Activated gamma-delta T cell (primary cell): ENCODE data around the gene CAMK1D.
"Not testable (repeated sequence)": the region's sequence is repeated elsewhere in the genome, so short reads cannot be mapped to it uniquely, and the experiment has no call there.

Experiments used
- DNase-seq: peaks from one replicate; lab custom pipeline; 2025; lab: John Stamatoyannopoulos, UW

Gene CAMK1D

DNA sequence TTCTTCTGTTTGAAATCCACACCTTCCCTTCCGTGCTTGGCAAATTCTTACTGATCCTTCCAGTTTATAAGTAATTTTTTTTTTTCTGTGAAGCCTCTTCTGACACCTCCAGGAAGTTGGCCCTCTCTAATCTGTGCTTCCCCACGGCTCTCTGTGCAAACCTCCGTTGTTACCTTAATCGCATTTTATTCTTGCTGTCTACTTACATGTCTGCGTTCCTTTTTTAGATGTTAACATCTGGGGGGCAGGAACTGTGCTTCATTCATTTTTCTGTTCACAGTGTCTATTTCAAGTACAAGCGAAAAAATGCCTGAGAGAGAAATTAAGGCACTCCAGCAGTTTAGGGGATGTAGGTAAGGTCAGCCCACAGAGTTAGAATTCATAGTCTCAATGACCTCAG, 8.4 kb upstream of the CAMK1D start:
- no peak for DNase-seq

DNA sequence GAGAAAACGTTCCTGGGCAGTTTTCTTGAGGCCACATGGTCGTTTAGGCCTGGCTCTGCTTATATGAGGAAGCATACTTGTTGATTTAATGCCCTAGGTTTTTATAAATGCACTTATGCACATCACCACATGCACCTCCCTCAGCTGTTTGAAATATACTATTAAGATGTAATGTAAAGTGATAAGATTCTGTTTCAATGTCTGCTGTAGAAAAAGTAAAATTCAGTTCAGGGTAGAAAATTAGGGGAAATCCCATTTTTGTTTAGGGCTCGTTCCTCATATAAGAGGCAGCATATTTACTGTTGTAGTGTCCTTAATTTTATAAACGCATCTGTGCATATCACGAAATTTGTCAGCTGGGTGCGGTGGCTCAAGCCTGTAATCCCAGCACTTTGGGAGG, 7.8 kb upstream of the CAMK1D start:
- no peak for DNase-seq

DNA sequence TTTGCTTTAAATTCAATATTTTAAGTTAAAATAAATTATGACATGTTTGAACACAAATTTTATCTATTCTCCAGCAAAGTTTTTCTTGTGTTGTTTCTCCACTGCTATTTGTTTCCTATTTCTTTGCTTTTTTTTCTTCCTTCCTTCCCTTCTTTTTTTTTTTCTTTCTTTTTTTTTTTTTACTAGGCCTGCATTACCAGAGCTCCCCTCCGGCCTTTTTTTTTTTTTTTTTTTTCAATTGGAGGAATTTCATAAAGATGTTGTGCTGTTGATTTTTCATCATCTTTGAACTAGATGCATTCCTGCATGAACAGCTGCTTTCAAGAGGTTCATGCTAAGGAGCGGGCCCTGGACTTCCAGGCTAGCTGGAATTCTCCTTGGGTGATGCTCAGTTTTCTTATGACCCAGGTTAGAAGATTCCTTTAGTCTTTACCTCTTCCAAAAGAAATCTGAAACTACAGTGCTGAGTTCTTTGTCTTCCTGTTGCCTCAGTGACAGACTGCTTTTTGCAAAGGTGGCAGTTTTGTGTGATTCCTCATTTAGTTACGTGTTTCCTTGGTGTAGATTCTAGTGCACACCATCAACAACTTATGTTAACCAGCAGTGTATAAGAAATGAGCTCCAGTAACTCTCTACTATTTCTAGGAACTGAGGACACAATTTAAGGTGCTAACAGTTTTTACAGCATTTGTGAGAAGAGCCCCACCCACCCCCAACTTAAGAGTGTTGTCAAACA, 4.8 kb upstream of the CAMK1D start:
- DNase-seq, result no peak

DNA sequence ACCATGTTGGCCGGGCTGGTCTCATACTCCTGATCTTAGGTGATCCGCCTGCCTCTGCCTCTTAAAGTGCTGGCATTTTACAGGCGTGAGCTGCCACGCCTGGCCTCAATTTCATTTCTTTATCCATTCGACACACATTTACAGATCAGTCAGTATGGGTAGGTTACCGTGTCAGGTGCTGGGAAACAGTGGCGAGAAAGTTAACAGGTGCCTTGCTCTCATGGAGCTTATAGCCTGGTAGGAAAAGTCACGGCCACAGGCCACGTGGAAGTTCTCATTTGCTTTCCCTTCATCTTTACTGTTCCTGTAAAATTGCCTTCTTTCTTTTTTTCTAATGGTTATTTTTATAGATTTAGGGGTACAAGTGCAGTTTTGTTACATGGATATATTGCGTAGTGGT, 2.6 kb upstream of the CAMK1D start:
- no peak for DNase-seq

DNA sequence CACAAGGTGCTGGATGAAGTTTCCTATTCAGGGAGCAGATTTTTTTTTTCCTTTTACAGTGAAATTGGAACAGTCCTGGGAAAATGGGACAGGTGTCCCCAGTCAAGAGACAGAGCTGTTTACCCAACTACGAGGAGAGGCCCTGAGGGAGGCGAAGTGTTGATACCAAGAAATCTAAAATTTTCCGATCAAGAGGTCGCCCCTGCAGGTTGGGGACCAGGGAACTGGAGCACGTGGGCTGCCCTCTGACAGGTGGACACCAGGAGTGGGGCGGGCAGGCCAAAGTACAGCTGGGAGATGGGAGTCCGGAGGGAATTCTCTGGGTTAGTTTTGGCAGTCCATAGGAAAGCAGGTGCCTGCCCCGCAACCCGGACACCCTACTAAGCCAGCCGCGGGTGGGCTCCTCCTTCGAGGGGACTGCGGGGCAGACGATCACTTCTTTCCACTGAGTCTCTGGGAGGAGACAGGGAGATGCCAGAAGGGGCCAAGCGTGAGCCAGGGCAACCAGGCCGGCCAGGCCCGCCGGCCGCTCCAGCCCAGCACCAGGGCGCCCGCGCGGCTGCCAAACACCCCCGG, 965 bp upstream of the CAMK1D start:
- DNase-seq, result no peak

DNA sequence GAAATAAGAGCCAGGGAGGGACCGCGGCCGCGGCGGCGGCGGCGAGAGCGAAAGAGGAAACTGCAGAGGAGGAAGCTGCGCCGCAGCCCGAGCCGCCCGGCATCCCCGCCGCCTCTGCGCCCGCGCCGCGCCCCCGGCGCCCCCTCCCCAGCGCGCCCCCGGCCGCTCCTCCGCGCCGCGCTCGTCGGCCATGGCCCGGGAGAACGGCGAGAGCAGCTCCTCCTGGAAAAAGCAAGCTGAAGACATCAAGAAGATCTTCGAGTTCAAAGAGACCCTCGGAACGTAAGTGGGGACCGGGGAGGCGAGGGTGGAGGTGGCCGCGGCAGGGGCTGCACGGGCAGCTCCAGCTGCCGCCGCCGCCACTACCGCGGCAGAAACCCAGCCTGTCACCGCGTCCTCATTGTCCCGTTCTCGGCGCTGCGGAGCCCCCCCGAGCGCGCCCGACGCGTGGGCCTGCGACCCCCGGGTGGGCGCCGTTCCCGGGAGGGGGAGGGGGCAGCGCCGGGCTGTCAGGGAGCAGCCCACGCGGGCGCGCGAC, 351 bp downstream of the CAMK1D start:
- DNase-seq, result no peak

DNA sequence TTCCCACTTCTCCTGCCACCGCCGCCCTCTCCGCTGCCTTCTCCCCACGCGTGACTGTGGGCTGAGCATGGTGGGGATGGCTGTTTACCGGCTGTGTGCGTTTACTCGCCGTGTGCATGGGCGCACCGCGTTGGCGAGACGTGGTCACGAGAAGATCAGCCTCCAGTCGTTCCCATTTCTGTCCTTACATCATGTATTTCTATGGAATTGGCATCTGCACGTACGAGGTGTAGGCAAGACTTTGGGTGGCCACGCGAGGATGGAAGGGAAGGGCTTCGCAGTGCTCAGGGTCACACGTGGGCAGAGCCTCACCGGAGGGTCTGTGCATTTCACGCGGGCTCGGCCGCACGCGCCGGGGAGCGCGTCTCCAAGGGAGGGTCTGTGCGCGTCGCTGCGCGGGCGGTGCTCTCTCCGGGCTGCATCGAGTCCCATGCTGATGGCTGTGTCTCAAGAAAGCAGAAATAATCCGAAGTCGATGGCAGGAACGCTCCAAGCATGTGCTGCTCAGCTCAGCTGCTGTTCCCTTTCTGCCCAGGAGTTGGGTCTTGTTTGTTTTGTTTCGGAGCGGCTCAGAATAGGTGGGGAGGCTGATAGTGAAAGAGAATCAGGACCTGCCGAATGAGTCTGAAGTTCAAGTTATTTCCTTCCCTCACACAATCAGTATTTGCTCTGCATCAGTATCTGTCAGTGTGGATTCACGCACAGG, 973 bp downstream of the CAMK1D start:
- DNase-seq, result peak; percentile 29

DNA sequence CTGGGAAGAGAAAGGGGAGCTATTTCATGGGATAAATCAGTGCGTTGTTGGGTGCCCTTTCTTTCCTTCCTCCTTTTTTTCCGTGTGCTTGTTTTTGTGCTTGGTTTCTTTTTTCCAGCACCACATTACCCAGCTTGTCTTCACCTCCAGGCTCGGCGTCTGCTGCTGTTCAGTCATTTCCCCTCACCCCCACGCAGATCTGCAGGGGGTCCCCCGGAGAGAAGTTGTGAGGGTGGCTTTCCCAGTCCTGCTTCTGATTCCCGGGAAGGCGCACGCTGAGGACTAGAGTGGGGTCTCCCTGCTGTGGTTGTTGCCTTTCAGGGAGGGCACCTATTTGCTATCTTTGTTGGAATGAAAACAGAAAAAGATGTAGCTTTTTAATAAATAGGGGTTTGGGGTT, 1.6 kb downstream of the CAMK1D start:
- DNase-seq, result no peak

DNA sequence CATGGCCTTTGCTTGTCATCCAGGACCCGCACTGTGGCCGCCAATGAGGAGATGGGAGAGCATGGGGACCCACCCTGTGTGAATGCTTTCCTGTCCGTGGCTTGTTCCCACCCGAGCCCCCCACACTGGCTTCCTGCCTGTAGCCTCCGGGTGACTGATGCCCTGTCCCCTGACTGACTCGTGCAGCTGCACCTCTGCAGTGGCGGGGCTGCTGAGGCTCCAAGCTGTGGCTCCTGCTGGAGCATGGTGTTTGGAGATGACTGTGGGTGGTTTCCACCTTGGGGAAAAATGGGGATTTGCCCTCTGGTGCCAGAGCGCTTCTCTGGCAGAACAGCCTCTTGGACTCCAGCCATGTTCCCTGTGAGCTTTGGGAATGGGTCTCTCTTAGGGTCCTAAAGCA, 2.1 kb downstream of the CAMK1D start:
- DNase-seq, result no peak

DNA sequence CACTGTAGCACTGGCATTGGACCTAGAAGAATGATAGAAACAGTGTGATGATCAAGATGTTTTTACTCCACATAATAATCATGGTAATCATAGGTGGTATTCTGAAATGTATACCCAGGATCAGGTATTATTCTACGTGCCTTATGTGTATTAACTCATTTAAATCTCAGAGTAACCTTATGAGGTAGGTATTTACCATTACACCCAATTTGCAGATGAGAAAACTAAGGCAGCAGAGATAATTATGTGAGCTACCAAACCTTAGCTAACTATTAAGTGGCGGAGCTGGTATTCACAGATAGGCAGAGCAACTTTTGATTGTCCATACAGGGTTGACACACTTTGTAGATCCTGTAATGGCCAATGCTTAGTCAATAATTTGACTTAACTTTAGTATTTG, 2.5 kb downstream of the CAMK1D start:
- DNase-seq, result no peak

DNA sequence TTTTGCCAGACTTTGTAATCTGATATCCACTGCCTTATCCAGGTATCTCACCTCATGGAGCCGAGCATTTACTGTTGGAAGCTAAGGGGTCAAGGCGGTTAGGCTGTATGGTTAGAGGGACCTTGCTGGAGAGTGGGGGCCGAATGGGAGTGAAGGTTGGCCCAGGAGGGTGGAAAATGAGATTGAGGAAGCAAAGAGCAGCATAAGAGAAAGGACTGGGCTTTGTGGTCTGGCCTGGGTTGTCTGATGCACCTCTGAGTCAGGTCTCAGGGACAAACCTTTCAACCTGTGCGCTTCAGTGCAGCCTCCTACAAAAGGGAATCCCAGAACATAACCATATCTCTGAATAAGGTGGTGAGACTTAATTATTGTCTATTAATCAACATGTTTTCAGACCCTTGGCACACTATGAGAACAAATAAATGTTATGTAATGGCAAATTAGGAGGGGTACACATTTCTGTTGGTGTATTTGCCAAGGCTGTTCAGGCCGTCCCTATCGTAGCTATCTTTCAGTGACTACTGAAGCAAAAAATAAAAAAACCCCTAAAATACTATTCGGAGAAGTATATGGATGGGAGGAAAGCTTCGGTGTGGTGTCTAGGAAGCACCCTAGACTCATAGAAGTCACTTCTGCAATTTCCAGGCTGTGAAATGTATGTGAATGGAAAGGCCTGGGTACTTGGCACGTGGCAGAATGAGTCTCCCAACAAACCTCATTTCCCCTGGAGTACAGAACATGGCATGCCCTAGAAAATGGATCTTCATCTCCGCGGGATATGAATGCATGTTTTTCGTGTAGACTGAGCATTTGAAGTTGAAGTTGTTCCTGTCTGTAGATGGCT, 4.3 kb downstream of the CAMK1D start:
- DNase-seq, result no peak

DNA sequence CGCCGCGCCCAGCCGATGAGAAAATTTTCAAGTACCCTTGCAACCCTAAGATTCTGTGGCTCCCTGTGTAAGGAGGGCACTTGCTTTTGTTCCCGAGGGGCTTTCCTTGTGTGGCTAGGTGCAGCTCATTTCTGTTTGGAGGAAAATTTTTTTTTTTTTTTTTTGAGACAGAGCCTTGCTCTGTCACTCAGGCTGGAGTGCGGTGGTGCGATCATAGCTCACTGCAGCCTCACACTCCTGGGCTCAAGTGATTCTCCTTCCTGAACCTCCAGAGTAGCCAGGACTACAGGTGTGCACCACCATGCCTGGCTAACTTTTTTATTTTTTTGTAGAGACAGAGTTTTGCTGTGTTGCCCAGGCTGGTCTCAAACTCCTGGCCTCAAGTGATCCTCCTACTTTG, 5.3 kb downstream of the CAMK1D start:
- not testable (repeated sequence) for DNase-seq

DNA sequence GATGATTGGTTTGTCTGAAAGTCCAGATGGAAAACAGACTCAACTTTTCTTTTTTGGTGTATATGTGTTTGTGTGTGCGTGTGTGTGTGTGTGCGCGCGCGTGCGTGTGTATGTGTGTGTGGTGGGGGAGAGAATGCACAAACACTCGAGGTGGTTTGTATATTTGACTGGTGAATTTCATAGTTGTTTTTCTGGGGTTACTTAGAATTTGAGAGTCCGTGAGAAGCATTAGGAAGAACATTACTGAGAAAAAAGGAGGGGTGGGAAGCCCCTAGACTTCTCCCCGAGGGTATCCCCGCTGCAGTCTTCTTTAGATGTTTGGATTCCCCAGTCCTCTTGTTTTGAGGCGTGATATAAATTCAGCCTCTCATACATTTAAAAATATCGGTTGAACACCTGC, 6.0 kb downstream of the CAMK1D start:
- no peak for DNase-seq

DNA sequence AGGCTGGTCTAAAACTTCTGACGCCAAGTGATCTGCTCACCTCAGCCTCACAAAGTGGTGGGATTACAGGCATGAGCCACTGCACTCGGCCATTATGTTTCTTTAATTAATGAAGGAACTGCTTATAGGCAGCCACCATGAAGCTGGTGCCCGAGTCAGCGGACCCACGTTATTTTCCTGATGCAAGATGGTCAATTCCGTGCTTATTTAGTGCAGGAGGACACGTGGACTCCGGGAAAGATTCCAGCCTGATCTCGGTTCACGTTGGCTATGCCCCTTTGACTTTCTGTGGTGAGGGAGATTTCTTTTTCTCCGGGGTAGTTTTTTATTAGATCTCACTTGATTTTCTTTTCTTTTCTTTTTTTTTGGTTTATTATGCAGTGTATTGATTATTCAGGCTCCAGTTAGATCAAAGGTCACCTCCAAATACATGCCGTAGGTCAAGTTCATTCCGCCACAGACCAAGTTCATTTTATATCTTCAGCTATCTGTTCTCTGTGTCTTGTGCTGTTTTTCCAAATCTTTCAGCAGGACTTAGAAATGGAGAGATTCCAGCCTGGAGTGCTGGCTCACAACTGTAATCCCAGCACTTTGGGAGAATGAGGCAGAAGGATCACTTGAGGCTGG, 8.3 kb downstream of the CAMK1D start:
- no peak for DNase-seq

DNA sequence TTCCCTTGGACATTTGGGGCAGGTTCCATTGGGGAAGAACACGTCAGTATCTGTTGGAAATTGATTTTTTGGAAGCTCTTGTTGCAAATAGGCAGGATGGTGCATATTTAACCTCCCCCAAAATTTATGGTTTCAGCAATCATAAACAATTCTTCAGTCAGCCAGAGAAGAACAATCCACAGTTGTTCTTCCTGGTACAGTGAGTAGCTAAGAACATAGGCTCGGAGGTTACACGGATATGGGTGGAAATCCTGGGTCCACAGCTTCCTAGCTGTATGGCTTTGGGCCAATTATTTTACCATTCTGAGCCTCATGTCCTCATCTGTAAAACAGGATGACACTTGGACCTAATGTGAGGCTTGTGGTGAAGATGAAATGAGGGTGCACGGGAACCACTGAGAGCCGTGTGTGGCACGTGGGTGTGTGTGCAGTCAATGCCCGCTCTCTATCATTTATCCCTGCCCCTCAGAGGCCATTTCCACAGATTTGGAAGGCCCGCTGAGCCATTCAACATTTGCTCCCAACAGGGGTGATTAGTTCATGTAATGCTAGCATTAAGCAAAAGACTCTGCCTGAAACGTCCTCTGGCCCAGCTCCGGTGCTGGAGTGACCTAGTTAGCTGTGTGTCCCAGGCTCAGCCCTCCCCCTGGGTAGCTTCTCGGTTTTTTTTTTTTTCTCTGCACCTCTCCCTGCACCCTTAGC, 9.7 kb downstream of the CAMK1D start:
- DNase-seq, result no peak

DNA sequence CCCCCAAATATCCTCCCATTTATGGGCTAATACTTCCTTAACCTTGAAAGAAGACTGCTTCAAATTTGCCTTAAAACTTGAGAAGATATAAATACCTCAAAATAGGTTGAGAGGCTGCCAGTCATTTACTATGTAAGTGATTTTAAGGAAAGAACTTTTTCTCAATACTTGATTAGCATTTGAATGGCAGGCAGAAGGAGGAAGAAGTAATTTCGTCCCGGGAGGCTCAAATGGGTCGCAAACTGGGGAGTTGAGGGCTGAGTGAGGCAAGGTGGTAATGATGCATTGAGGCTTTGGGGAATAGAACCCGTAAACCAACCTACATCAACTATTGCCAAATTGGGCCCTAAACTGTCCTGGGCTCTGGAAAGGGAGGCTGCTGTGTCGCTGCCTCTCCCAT, 11.1 kb downstream of the CAMK1D start:
- no peak for DNase-seq

DNA sequence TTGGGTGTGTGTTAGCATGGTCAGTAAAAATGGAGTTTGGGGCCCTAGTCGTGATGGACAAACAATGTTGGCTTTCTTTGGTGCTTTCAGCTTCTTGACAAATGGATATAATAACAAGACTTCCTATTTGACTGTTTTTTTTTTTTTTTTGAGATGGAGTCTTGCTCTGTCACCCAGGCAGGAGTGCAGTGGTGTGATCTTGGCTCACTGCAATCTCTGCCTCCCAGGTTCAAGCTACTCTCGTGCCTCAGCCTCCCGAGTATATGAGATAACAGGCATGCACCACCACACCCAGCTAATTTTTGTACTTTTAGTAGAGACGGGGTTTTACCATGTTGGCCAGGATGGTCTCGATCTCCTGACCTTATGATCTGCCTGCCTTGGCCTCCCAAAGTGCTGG, 11.8 kb downstream of the CAMK1D start:
- DNase-seq, result not testable (repeated sequence)

DNA sequence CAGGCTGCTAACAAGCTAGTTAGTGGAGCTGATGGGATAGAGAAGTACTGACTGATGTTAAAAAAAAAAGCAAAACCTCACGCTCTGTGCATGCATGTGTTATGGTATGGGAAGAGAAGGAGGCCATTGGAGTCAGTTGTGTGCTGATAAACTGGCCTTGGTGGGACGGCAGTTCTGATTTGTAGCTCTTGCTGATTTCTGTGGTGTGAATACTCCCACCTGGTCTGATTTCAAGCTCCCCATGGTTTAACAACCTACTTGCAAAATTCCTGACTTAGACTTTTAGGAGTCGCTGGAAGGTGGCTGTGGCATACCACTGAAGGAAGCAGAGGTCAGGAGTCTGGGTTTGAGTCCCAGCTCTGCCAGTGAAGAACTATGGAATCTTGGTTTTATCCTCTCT, 15.2 kb downstream of the CAMK1D start:
- no peak for DNase-seq

DNA sequence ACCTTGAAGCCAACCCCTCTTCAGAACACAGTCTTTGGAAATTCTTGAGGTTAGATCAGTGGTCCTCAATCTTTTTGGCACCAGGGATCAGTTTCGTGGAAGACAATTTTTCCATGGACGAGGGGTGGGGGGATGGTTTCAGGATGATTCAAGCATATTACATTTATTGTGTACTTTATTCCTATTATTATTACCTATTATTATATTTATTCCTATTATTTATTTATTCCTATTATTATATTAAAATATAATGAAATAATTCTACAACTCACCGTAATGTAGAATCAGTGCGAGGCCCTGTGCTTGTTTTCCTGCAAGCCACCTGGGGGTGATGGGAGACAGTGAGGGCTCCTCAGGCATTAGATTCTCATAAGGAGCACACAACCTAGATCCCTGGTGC, 17.9 kb downstream of the CAMK1D start:
- no peak for DNase-seq

DNA sequence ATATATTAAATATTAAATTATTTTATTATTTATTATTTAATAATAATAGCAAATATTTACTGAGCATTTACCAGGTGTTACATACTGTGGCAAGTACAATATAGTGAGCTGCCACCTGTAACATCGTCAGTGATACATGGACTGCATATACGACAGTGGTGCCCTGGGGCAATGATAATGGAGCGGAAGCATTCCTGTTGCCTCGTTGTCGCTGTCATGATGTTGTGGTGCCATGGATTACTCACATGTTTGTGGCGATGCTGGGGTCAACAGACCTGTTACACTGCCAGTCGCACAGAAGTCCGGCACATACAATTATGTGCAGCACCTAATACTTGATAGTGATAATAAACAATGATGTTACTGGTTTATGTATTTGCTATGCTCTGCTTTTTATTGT, 20.6 kb downstream of the CAMK1D start:
- no peak for DNase-seq

DNA sequence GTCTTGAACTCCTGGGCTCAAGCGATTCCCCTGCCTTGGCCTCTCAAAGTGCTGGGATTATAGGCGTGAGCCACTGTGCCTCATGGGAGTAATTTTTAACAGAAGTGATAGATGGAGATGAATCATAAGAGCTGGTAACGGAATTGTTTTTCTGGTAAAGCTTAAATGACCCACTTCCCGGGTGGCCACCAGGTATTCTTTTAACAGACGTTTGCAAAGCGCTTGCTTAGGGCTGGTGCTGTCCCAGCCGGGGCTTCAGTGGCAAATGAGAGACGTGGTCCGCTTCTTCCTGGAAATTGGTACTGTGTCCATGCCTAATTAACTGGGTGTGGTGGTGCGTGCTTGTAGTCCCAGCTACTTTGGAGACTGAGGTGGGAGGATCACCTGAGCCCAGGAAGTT, 23.5 kb downstream of the CAMK1D start:
- no peak for DNase-seq
